Activated CD4-positive, alpha-beta T cell treated with anti-CD3 and anti-CD28 coated beads, Interleukin-2, amount 50 U/mL, for 24 hours (primary cell): ENCODE measurements around the gene CTCF.

Experiments
- DNase-seq, 2 donors: peaks; one replicate each; pipeline ENCODE4 v3.0.0-alpha.2; 2020; ENCODE audit warnings: low read depth in 1 of 2, low spot score in 1 of 2

The CTCF gene

GRCh38 chr16:67651039-67651438 lies 88.7 kb downstream of the CTCF start:
- DNase-seq = no peak

- DNase-seq = no peak
Measured at GRCh38 chr16:67651847-67652246, 89.5 kb downstream of the CTCF start.

- no peak for DNase-seq
Measured at GRCh38 chr16:67652578-67653127, 90.3 kb downstream of the CTCF start.

- DNase-seq = no peak
Measured at GRCh38 chr16:67653128-67653788, 90.9 kb downstream of the CTCF start.

- DNase-seq = no peak
Measured at GRCh38 chr16:67653789-67654402, 91.6 kb downstream of the CTCF start.

DNA sequence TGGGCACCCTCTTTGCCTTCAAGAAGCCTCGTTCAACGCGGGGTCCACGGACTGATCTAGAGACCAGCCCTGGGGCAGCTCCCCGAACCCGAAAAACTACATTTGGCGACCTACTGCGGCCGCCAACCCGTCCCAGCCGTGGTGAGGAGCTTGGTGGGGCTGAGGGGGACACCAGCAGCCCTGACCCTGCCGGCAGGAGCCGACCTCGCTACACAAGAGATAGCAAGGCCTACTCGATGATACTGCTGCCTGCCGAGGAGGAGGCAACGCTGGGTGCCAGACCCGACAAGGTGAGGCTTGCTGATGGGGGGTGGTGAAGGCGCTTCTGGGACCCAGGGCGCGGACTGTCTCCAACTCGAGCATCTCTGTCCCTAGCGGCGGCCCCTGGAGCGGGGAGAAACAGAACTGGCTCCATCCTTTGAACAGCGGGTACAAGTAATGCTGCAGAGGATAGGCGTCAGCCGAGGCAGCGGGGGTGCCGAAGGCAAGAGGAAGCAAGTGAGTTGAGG lies 92.1 kb downstream of the CTCF start:
- no peak for DNase-seq

DNA sequence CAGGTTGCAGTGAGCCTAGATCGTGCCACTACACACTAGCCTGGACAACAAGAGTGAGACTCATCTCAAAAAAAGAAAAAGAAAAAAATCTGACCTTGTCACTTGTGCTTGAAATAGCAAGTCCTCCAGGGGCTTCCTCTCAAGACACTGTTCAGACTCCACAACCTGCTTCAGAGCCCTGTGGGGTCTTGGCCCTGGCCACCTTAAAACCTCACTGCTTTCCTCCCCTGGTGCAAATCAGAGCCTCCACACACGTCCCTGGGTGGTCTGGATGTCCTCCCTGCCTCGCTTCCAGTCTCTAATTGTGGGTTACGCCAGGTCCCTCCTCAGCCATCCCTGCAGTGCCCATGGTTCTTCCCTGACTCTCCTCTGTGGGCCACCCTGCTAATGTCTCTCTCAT lies 93.0 kb downstream of the CTCF start:
- no peak for DNase-seq

DNA sequence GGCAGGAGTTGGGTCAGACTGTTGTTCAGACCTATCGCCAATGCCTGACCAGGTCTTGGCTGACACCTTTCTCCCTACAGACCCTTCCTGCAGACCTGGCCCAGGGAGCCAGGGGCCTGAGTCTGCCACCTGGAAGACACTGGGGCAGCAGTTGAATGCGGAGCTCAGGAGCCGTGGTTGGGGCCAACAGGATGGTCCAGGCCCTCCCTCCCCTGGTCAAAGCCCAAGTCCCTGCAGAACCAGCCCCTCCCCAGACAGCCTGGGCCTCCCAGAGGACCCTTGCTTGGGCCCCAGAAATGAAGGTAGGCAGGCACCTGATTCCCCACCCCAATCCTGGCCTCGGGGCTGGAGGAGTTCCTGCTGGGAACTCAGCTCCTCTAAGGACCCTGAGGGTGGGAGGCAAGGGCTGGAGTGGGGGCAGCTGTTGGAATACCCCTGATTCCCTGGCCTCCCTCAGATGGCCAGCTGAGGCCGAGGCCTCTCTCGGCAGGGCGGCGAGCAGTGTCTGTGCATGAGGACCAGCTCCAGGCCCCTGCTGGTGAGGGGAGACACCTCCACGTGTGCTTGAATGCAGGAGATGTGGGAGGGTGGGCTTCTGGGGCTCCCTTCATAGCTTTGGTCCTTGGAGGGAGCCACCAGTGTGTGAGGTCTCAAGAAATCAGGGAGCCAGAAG lies 94.2 kb downstream of the CTCF start:
- DNase-seq = no peak

- DNase-seq = no peak
Measured at GRCh38 chr16:67657017-67657608, 94.8 kb downstream of the CTCF start.

DNA sequence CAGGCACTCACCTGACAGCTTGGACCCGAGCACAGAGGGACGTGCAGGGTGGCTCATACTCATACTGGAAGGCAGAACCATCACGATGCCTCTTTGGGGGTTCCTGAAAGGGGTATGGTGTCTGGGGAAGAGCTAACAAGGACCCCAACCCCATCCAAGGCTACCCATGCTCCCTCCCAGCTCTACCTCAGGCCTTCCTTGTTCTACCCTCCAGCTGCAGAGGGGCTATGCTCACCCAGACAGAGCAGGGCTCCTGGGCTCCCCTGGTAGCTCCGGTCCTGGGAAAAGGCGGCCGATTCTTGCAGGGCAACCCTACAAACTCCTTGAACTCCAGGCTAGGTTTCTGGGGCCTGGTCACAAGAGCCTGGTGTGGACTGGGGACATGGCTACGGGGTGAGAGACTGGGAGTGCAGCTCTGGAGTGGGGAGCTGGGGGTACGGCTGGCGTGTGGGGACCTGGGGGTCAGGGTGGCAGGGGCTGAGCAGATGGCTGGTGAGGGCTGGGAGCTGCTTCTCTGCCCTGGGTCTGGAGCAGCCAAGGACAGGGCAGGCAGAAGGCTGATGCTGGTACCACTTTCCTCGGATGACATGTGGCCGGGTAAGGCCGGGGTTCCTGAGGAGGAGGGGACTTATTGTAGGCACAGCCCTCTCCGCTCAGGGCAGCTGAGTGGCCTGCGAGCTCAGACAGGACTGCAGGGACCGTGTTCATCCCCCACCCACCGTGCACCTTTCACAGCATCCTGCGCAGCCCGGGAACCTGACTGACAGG lies 95.6 kb downstream of the CTCF start:
- no peak for DNase-seq

DNA sequence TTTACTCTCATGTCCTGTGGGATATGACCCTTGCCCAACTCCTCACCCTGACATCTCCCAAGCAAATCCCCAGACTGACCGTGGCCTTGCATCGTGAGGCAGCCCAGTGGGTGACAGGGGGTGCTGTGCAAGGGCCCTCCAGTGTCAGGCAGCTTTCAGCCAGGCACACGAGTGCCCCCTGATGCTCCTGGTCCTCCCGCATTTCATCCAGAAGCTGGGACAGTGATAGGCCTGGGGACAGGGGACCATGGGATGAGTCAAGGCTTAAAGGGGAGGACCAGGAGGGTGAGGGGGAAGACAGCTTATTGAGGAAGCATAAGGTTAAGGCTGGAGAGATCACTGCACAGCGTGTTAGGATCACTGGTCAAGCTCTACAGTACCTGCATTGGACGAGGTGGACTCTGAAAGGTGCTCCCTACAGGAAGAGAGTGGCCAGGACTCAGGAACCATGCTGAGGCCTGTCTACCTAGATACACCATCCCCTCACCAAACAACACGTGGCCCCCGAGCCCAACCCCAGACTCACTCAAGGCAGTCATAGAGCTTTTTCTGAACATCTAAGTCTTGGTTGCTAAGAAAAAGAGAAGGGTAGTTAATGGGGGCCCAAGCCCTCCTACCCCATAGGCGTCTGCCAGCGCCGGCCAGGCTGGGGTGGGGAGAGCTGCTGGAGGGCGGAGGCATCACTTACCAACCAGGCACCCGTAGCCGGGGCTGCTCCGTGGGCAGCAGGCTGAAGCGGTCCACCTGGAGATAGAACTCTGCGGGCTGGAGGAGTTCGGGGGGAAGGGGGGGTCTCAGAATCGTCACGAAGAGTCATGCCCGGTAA lies 96.7 kb downstream of the CTCF start:
- DNase-seq = no peak

DNA sequence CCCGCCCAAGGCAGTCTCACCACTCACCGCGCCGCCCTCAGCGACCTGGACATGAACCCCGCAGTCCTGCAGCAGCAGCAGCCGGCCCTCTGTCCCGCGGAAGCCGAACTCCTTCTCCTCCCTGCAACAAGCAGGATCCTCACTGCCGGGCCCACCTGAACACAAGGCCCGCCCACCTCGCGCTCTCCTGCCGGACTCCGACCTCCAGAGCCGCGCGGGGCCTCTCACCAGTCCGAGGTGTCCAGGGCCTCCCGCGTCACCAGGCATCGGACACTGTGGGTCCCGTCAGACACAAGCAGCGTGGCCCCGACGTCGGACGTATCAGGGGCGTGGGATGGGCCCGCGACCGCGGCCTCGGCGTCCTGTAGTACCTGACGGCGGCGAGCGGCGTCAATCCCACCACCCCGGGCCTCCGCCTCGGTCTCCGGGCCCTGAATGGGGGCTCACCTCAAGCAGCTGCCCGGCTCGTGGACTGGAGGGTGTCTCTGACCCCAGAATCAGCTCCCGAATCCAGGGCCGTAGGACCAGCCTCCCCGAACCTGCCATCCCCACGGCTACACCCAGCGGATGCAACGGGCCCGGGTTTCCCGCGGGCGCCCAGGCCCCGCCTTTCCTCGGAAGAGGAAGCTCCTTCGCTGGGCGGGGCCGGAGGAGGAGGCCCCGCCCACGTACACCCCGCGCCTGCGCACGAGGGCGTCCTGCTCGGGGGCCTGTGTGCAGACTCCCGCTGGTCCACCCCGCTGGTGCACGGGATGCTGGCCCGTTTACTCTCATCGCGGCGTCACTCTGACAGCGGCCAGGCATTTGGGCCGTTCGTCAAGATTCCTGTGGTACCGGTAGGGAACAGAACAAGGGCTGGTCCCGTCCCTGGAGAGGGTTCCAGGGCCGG lies 97.6 kb downstream of the CTCF start, which contains the start of gene ACD:
TSS of gene ACD (minus strand) at position 586 of the 889 bp plus-strand sequence. CDS start at position 546, 40 bp downstream.
- peak; percentile 88 to 90 for DNase-seq

DNA sequence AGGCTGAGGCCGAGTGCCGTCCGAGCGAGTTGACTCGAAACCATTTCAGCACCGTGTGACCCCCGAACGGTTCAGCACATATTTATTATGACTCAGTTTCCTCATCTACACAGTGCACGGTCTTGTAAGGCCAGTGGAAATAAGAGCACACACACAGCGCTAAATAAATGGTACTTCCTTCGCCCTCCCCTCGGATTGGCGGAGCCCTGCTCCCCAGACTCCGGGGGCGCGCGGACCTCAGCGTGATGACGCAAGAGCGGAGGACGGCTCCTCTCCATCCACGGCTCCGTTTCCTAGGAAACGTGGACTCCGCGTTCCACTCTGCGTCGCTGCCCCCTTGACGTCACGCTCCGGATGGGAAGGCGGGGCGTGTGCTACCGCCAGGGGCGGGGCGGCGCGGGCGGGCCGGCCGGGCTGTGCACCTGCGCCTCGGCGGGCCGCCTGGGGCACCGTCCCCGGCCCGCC lies 98.3 kb downstream of the CTCF start, which contains the start of gene PARD6A:
TSS of gene PARD6A (plus strand) at position 397 of the 465 bp plus-strand sequence. CDS start 79 bp downstream, outside the sequence.
- peak; percentile 81 to 92 for DNase-seq

GRCh38 chr16:67661101-67661761 lies 98.9 kb downstream of the CTCF start:
- DNase-seq = no peak

- DNase-seq = no peak
Measured at GRCh38 chr16:67661886-67662652, 99.7 kb downstream of the CTCF start.

- no peak for DNase-seq
Measured at GRCh38 chr16:67662653-67663010, 100.3 kb downstream of the CTCF start.

DNA sequence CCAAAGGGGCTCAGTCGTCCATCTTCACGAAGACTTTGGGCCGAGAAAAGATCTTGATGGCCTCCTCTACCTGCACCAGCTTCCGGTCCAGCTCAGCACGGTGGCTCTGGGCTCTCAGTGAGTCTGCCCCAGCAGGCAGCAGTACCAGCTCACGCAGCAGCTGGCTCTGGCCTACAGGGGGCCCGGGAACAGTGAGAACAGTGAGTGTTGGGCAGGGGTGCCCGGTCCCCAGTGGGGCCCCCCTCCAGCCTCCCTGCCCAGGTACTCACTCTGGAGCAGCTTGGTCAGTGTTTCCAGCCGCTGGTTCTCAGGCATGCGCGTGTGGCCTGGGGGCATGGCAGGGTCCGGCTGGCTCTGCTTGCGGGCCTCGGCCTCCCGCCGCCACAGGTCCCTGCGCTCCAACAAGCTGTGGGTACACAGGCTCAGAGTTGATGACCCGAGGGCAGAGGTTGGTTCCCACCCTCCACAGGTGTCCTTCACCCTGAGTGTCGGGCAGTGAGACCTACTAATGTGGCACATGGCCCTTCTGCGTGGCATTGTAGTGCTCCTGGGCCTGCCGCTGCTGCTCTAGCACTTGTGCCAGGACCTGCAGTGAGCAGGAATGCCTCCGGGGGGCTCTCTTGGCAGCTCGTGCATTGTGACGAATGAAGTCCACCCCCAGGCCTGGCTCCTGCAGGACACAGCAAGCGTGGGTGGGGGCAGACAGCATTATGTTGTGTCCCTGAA lies 101.0 kb downstream of the CTCF start:
- DNase-seq = no peak
